ENCODE measurements around the gene KLRC1.
"Not testable (repeated sequence)": the region's sequence is repeated elsewhere in the genome, so short reads cannot be mapped to it uniquely, and the experiment has no call there.

The KLRC1 gene

GRCh38 chr12:10453156-10453555 lies at the start of gene KLRC1:
Gene KLRC1, minus strand, starts transcription at chr12:10453377. Its CDS starts 2,221 bp downstream, at chr12:10451156.
- ATAC-seq (ENCODE audit: low read depth) = no peak
- Mint-ChIP-seq H3K36me3 (peaks cover 2% of the 10 kb centered on the region), H3K4me3 (no peak within 1 kb of the TSS), H3K27ac (no peak within 1 kb of the TSS), H3K4me1 (no peaks in the 10 kb centered on the region), H3K27me3 (no peaks in the 10 kb centered on the region), H3K9me3 (peaks cover 17% of the 10 kb centered on the region)
- no peak for DNase-seq (ENCODE audit: low spot score in 2 of 2)

GRCh38 chr12:10501030-10501429 lies 47.9 kb upstream of the KLRC1 start:
- Mint-ChIP-seq H3K4me1 (no peaks in the 10 kb centered on the region), H3K4me3 (no peak overlapping the region), H3K27ac (no peak overlapping the region), H3K9me3 (peaks cover 2% of the 10 kb centered on the region), H3K36me3 (no peaks in the 10 kb centered on the region), H3K27me3 (peaks cover 9% of the 10 kb centered on the region)
- DNase-seq (ENCODE audit: low spot score in 2 of 2) (no peak), ATAC-seq (ENCODE audit: low read depth) (no peak)

GRCh38 chr12:10498042-10498441 lies 44.9 kb upstream of the KLRC1 start:
- no peak for ATAC-seq (ENCODE audit: low read depth)
- no peak overlapping the region for H3K4me3 Mint-ChIP-seq

GRCh38 chr12:10497602-10498001 lies 44.4 kb upstream of the KLRC1 start:
- Mint-ChIP-seq H3K9me3 (no peaks in the 10 kb centered on the region), H3K4me1 (no peaks in the 10 kb centered on the region), H3K27ac (no peak overlapping the region), H3K27me3 (peaks cover 13% of the 10 kb centered on the region), H3K36me3 (no peaks in the 10 kb centered on the region), H3K4me3 (no peak overlapping the region)
- no peak for ATAC-seq (ENCODE audit: low read depth)
- no peak for DNase-seq (ENCODE audit: low spot score in 2 of 2)

More at GRCh38 chr12:10498042-10498441, 44.9 kb upstream of the KLRC1 start:
- Mint-ChIP-seq H3K4me1 (no peaks in the 10 kb centered on the region), H3K27ac (no peak overlapping the region), H3K27me3 (peaks cover 14% of the 10 kb centered on the region), H3K36me3 (no peaks in the 10 kb centered on the region), H3K9me3 (peaks cover 2% of the 10 kb centered on the region)
- no peak for DNase-seq (ENCODE audit: low spot score in 2 of 2)

- Mint-ChIP-seq H3K27me3 (peaks cover 8% of the 10 kb centered on the region), H3K9me3 (peaks cover 2% of the 10 kb centered on the region), H3K4me1 (no peaks in the 10 kb centered on the region), H3K4me3 (no peak overlapping the region), H3K36me3 (no peaks in the 10 kb centered on the region), H3K27ac (no peak overlapping the region)
- ATAC-seq (ENCODE audit: low read depth) (no peak), DNase-seq (ENCODE audit: low spot score in 2 of 2) (no peak)
Measured at GRCh38 chr12:10491766-10492165, 38.6 kb upstream of the KLRC1 start.

- not testable (repeated sequence) for H3K27ac Mint-ChIP-seq; DNase-seq (ENCODE audit: low spot score in 2 of 2); H3K27me3 Mint-ChIP-seq; H3K4me1 Mint-ChIP-seq; ATAC-seq (ENCODE audit: low read depth); H3K4me3 Mint-ChIP-seq; H3K36me3 Mint-ChIP-seq; H3K9me3 Mint-ChIP-seq
Measured at GRCh38 chr12:10487328-10487727, 34.2 kb upstream of the KLRC1 start.

- not testable (repeated sequence) for H3K27ac Mint-ChIP-seq; H3K4me1 Mint-ChIP-seq; ATAC-seq (ENCODE audit: low read depth)
Measured at GRCh38 chr12:10481901-10482300, 28.7 kb upstream of the KLRC1 start.

GRCh38 chr12:10472808-10473207 lies 19.6 kb upstream of the KLRC1 start:
- H3K36me3 Mint-ChIP-seq; H3K27ac Mint-ChIP-seq; H3K27me3 Mint-ChIP-seq; H3K4me1 Mint-ChIP-seq; H3K4me3 Mint-ChIP-seq; DNase-seq (ENCODE audit: low spot score in 2 of 2); H3K9me3 Mint-ChIP-seq; ATAC-seq (ENCODE audit: low read depth): not testable (repeated sequence)

More at GRCh38 chr12:10481901-10482300, 28.7 kb upstream of the KLRC1 start:
- H3K36me3 Mint-ChIP-seq; H3K9me3 Mint-ChIP-seq; H3K4me3 Mint-ChIP-seq; DNase-seq (ENCODE audit: low spot score in 2 of 2): not testable (repeated sequence)
- peaks cover 11% of the 10 kb centered on the region for H3K27me3 Mint-ChIP-seq

GRCh38 chr12:10469701-10470100 lies 16.5 kb upstream of the KLRC1 start:
- Mint-ChIP-seq H3K4me1 (no peaks in the 10 kb centered on the region), H3K4me3 (no peak overlapping the region), H3K27me3 (peaks cover 6% of the 10 kb centered on the region), H3K9me3 (peaks cover 3% of the 10 kb centered on the region), H3K27ac (no peak overlapping the region), H3K36me3 (peaks cover 1% of the 10 kb centered on the region)
- ATAC-seq (ENCODE audit: low read depth) (no peak), DNase-seq (ENCODE audit: low spot score in 2 of 2) (no peak)

- H3K27ac Mint-ChIP-seq = no peak overlapping the region
- no peaks in the 10 kb centered on the region for H3K4me1 Mint-ChIP-seq
- no peak for ATAC-seq (ENCODE audit: low read depth)
- no peak for DNase-seq (ENCODE audit: low spot score in 2 of 2)
- H3K9me3 Mint-ChIP-seq = peaks cover 2% of the 10 kb centered on the region
- no peaks in the 10 kb centered on the region for H3K36me3 Mint-ChIP-seq
- peaks cover 11% of the 10 kb centered on the region for H3K27me3 Mint-ChIP-seq
- H3K4me3 Mint-ChIP-seq = no peak overlapping the region
Measured at GRCh38 chr12:10466311-10466710, 13.1 kb upstream of the KLRC1 start.

GRCh38 chr12:10457760-10458159 lies 4.6 kb upstream of the KLRC1 start:
- peaks cover 1% of the 10 kb centered on the region for H3K27me3 Mint-ChIP-seq
- no peak for DNase-seq (ENCODE audit: low spot score in 2 of 2)
- no peak for ATAC-seq (ENCODE audit: low read depth)
- no peak overlapping the region for H3K27ac Mint-ChIP-seq
- peaks cover 2% of the 10 kb centered on the region for H3K36me3 Mint-ChIP-seq
- H3K4me1 Mint-ChIP-seq = no peaks in the 10 kb centered on the region
- no peak overlapping the region for H3K4me3 Mint-ChIP-seq
- peaks cover 30% of the 10 kb centered on the region for H3K9me3 Mint-ChIP-seq

GRCh38 chr12:10456856-10457255 lies 3.7 kb upstream of the KLRC1 start:
- H3K9me3 Mint-ChIP-seq = peaks cover 29% of the 10 kb centered on the region
- peaks cover 1% of the 10 kb centered on the region for H3K27me3 Mint-ChIP-seq
- H3K4me1 Mint-ChIP-seq = no peaks in the 10 kb centered on the region
- H3K27ac Mint-ChIP-seq = no peak overlapping the region
- ATAC-seq (ENCODE audit: low read depth) (no peak), DNase-seq (ENCODE audit: low spot score in 2 of 2) (no peak)
- H3K36me3 Mint-ChIP-seq = peaks cover 2% of the 10 kb centered on the region
- H3K4me3 Mint-ChIP-seq = no peak overlapping the region

GRCh38 chr12:10455766-10456165 lies 2.6 kb upstream of the KLRC1 start:
- Mint-ChIP-seq H3K36me3 (peaks cover 2% of the 10 kb centered on the region), H3K9me3 (peaks cover 28% of the 10 kb centered on the region)

GRCh38 chr12:10454531-10454930 lies 1.4 kb upstream of the KLRC1 start:
- peaks cover 23% of the 10 kb centered on the region for H3K9me3 Mint-ChIP-seq
- no peaks in the 10 kb centered on the region for H3K27me3 Mint-ChIP-seq
- no peak for ATAC-seq (ENCODE audit: low read depth)
- no peak overlapping the region for H3K27ac Mint-ChIP-seq
- no peak overlapping the region for H3K4me3 Mint-ChIP-seq
- H3K36me3 Mint-ChIP-seq = peaks cover 2% of the 10 kb centered on the region
- H3K4me1 Mint-ChIP-seq = no peaks in the 10 kb centered on the region
- DNase-seq (ENCODE audit: low spot score in 2 of 2) = no peak

More at GRCh38 chr12:10455766-10456165, 2.6 kb upstream of the KLRC1 start:
- ATAC-seq (ENCODE audit: low read depth) = no peak
- H3K4me3 Mint-ChIP-seq = no peak overlapping the region
- no peak for DNase-seq (ENCODE audit: low spot score in 2 of 2)
- no peaks in the 10 kb centered on the region for H3K4me1 Mint-ChIP-seq
- no peaks in the 10 kb centered on the region for H3K27me3 Mint-ChIP-seq
- H3K27ac Mint-ChIP-seq = no peak overlapping the region

GRCh38 chr12:10448236-10448635 lies 4.9 kb downstream of the KLRC1 start:
- ATAC-seq (ENCODE audit: low read depth) = no peak
- H3K4me3 Mint-ChIP-seq = no peak overlapping the region
- H3K9me3 Mint-ChIP-seq = no peaks in the 10 kb centered on the region

More at GRCh38 chr12:10448236-10448635, 4.9 kb downstream of the KLRC1 start:
- H3K27me3 Mint-ChIP-seq = no peaks in the 10 kb centered on the region
- no peaks in the 10 kb centered on the region for H3K4me1 Mint-ChIP-seq
- DNase-seq (ENCODE audit: low spot score in 2 of 2) = no peak
- H3K27ac Mint-ChIP-seq = no peak overlapping the region
- no peaks in the 10 kb centered on the region for H3K36me3 Mint-ChIP-seq
